LNCAP (cell line): Measurements from ENCODE around the gene LRRFIP1.

Experiments
- TF ChIP-seq, protein P1 (sequence below): fragments of 450-650 bp; IDR thresholded peaks from 2 replicates; pipeline ENCODE4 v1.5.1; 2017; ENCODE audit warnings: mild to moderate bottlenecking

Gene LRRFIP1

DNA sequence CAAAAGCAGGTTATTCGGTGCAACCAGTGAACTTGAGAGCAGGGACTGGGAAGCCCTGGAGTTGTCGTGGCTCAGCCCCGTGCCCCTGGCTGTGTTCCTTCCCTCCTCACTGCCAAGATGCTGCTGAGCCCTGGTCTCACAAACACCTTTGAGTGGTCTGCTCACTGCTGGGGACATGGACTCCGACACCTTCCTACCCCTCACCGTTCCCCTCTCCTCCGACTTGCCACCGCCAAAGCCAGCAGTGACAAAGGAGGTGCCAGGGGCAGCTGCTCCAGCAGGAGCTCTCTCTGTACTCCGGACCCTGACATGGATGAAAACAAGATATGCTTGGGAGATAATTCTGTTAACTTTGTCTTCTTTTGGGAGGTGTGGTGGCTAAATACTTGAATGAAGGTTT, 17.9 kb downstream of the LRRFIP1 start:
- TF ChIP-seq, protein P1, sequence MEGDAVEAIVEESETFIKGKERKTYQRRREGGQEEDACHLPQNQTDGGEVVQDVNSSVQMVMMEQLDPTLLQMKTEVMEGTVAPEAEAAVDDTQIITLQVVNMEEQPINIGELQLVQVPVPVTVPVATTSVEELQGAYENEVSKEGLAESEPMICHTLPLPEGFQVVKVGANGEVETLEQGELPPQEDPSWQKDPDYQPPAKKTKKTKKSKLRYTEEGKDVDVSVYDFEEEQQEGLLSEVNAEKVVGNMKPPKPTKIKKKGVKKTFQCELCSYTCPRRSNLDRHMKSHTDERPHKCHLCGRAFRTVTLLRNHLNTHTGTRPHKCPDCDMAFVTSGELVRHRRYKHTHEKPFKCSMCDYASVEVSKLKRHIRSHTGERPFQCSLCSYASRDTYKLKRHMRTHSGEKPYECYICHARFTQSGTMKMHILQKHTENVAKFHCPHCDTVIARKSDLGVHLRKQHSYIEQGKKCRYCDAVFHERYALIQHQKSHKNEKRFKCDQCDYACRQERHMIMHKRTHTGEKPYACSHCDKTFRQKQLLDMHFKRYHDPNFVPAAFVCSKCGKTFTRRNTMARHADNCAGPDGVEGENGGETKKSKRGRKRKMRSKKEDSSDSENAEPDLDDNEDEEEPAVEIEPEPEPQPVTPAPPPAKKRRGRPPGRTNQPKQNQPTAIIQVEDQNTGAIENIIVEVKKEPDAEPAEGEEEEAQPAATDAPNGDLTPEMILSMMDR = no peak

DNA sequence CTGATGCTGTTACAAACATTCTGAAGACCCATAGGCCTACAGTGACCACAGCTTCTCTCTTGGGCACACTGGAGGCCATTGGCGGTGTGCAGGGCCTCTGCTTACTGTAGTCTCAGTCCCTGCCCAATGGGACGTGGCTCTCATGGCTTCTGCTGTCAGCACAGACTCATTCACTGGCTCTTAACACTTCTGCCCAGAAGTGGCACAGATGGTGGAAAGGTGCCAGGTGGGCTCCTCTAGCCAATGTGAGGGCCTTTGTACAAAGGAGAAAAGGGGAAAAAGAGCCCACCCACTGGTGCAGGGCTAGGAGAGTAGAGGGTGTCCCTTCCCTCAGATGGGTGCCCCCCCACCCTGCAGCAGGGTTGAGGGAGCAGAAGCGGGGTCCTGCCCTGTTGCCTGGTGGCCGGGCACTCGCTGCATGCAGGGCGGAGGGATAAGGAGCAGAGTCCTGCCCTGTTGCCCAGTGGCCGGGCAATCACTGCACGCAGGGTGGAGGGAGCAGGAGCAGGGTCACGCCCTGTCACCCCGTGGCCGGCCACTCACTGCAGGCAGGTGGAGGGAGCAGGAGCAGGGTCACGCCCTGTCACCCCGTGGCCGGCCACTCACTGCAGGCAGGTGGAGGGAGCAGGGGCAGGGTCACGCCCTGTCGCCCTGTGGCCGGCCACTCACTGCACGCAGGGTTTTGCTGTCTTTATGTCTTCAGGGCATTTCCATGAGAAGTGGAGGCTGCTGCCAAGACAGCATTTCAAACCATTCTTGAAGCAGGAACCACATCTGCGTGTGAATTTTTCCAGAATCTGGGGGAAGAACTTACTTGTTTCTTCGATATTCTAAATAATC, 20.0 kb downstream of the LRRFIP1 start:
- TF ChIP-seq, protein P1 = no peak

DNA sequence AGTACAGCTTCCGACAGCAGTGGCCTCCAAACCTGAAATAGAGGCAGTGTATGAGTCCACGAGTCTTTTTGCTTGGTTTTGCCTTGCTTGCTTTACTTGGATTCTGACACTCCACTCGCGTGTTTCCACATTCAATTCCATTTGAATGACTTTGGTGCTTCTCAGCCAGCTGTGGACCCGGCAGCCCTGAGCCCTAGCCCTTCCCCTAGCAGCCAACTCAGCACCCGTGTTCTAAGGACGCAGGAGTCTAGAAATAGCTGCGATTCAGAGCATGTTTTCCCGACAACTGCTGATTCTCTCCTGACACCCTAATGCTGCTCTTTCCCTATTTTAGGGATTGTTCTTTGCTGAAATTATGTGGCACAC, 20.6 kb downstream of the LRRFIP1 start:
- TF ChIP-seq, protein P1 = no peak

DNA sequence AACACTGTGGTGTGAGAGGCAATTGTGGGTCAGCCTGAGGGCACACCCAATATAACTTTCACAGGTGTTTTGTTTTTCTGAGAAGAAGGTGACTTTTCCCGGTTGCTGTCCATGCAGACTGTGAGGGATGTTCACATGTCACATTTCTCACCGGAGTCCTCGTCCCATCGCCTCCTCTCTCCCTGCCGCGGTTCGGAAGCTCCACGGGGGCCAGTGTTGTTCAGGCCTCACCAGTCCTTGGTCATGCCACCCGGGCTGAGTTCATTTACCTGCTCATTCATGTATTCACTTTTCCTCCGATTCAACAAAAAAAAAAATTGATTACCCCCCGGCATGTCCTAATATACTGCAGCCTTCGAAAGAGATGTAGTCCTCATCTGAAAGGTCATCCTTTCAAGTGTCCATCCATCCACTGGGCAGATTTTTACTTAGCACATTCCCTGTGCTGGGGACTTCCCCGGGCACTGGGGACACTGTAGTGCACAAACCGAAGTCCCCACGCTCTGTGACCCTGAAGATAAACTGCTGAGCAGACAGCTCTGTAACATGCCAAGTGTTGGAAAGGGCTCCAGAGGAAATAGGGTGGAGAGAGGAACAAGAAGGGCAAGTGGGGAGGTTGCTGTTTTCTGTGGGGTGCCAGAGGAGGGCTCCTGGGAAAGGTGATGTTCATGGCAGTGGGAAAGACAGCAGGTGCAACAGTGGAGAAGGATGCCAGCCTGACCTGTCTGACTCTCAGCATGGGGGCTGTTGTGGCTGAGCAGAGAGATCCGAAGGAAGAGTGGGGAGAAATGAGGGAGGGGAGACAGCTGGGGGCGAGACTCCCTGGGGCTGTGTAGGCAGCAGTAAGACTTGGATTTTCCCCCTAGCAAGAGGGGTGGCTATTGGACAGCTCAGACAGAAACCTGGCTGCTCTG, 22.4 kb downstream of the LRRFIP1 start:
- TF ChIP-seq, protein P1 = no peak

DNA sequence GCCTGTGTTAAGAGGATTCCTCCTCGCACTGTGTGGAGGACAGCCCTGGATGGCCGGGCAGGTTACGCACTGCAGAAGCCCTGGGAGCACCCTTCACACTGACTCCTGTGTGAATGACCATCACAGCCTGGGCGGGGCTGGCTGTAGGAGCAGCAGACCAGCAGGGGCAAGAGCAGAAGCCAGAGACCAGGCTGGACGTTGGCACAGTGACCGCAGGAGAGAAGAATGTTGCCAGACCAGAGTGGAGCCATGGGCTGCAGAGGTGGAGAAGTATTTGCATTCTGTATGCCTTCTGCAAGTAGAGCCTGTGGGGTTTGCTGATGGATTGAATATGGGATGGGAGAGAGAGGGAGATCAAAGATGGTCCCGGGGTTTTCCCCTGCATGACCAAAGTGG, 23.1 kb downstream of the LRRFIP1 start:
- TF ChIP-seq, protein P1 = no peak

DNA sequence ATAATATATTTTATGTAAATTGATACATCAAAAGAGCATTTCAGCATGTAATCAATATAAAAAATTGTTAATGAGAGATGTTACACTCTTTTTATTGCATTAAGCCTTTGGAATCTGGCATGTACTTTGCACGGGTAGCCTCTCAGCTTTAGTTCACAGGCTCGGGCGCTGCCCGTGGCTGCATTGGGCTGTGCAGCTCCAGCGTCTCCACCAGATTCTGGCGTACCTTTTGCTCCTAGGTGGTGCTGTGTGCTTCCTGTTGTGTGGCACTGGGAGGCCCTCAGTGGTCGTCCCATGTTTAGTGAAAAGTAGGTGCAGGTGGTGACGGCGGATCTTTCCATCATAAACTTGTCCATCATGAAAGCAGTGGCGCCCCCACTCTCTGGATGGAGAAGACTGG, 24.4 kb downstream of the LRRFIP1 start:
- TF ChIP-seq, protein P1 = no peak

DNA sequence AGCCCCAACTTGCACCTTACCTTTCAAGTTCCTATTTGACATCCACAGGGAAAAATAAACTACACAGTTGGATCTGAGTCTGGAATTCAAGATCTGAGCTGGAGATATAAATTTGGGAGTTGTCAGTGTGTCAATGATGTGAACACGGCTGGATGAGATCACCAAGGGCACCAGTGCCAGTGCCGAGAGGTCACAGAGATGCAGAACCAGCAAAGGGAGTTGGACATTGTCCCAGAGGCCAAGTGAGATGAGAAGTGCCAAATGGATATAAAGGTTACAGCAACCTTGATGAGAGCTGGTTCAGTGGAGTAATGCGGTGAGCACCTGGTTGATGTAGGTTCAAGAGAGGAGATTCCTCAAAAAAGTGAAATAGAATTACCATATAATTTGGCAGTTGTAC, 24.8 kb downstream of the LRRFIP1 start:
- TF ChIP-seq, protein P1 = no peak
